AG04450 (cell line): Measurements from ENCODE around the gene OTUD5. TPM values are rescaled to one million over a fixed set of nuclear protein-coding genes. Genes with fewer than 3 reads are reported as not detected.

Experiments used
- CTCF ChIA-PET: fragments of 300-600, 350-600 bp; formaldehyde crosslinking; extraction: SDS; loops from one replicate; lab custom pipeline; 2022; ENCODE audit warnings: antibody characterized with exemption, inconsistent platforms; lab: Charles Lee
- POLR2A ChIA-PET: fragments of 350-600 bp; formaldehyde crosslinking; extraction: SDS; loops from one replicate; lab custom pipeline; 2021; ENCODE audit warnings: antibody characterized with exemption, inconsistent platforms; lab: Yijun Ruan, JAX
- DNase-seq: peaks from one replicate; pipeline ENCODE4 v3.0.0-alpha.2; 2011; ENCODE audit warnings: low read depth, low spot score
- H3K27ac ChIP-seq: one replicate; pipeline ENCODE4 v1.5.1; 2012; ENCODE audit warnings: low read depth, low read length, control low read depth
- H3K27me3 ChIP-seq: one replicate; pipeline ENCODE4 v1.6.0; 2012; ENCODE audit warnings: low read length; ENCODE audit not compliant: control insufficient read depth, insufficient read depth
- H3K4me3 ChIP-seq: 2 replicates; pipeline ENCODE4 v1.5.1; 2011; ENCODE audit warnings: mild to moderate bottlenecking, low read depth, low read length, control low read depth
- H3K9me3 ChIP-seq: 2 replicates; pipeline ENCODE4 v1.5.1; 2012; ENCODE audit warnings: low read length; ENCODE audit not compliant: control insufficient read depth, insufficient read depth
- polyA plus RNA-seq: library from polyadenylated mRNA; depleted of rRNA; stranded (reverse); fragments of >200 nt; gene quantifications from 2 replicates; pipeline ENCODE4 v1.2.3, GENCODE V29; 2011
- TF ChIP-seq, protein P1 (sequence below): IDR thresholded peaks from 2 replicates; pipeline ENCODE4 v1.5.1; 2011; ENCODE audit warnings: low read depth, low read length, control low read depth, inconsistent platforms

Gene OTUD5
- polyA plus RNA-seq, 1 experiment: 52.0 TPM

DNA sequence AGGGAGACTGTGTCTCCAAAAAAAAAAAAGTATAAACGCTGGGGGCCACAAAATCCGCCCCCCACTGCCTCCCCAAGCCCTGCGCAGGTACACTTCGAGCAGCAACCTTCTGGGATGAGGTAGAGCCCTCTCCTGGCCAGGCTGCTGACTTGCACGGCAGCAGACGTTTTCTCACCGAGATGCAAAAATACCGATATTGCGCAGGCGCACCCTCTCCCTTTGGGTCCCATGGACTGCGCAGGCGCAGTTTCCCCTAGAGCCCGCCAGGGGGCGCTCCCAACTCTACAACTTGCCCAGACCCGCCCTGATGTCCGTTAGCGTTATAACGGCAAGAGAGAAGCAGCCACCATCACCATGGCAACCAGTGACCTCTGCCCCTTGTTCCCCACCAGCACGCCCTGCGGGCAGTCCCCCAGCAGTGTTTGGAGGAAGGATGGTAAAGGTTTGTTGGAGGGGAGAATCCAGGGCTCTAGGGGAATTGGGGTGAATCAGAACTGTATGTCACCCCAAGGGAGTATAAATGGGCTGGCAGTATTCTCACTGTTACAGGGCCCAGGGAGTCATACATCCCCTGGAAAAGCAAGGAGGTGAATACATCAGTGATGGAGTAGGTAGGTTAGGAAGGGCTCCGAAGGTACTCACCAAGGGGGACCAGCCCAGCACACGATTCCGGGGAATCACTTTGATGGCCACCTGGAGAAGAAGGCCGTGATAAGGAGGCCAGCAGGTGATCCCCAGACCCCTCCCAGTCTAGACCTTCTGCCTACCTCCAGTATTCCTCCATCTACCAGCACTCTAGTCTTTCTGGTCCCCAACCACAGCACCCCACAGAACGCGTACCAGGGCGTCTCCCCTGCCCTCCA is 40.0 kb downstream of the OTUD5 start:
- H3K4me3 ChIP-seq: peak overlapping the region; percentile 60
- peak overlapping the region; percentile 4 for H3K27ac ChIP-seq
- H3K9me3 ChIP-seq: no peaks in the 10 kb centered on the region
- TF ChIP-seq, protein P1, sequence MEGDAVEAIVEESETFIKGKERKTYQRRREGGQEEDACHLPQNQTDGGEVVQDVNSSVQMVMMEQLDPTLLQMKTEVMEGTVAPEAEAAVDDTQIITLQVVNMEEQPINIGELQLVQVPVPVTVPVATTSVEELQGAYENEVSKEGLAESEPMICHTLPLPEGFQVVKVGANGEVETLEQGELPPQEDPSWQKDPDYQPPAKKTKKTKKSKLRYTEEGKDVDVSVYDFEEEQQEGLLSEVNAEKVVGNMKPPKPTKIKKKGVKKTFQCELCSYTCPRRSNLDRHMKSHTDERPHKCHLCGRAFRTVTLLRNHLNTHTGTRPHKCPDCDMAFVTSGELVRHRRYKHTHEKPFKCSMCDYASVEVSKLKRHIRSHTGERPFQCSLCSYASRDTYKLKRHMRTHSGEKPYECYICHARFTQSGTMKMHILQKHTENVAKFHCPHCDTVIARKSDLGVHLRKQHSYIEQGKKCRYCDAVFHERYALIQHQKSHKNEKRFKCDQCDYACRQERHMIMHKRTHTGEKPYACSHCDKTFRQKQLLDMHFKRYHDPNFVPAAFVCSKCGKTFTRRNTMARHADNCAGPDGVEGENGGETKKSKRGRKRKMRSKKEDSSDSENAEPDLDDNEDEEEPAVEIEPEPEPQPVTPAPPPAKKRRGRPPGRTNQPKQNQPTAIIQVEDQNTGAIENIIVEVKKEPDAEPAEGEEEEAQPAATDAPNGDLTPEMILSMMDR: peak; percentile 82
- ChIA-PET POLR2A (no interaction called here), CTCF (interaction anchor here (0.7 to 1.0 kb wide), 2 partner anchors 10 to 269 kb away, joined by 5 read pairs; no protein-coding TSS in a partner anchor)
- peak; percentile 63 for DNase-seq
- H3K27me3 ChIP-seq: no peaks in the 10 kb centered on the region

DNA sequence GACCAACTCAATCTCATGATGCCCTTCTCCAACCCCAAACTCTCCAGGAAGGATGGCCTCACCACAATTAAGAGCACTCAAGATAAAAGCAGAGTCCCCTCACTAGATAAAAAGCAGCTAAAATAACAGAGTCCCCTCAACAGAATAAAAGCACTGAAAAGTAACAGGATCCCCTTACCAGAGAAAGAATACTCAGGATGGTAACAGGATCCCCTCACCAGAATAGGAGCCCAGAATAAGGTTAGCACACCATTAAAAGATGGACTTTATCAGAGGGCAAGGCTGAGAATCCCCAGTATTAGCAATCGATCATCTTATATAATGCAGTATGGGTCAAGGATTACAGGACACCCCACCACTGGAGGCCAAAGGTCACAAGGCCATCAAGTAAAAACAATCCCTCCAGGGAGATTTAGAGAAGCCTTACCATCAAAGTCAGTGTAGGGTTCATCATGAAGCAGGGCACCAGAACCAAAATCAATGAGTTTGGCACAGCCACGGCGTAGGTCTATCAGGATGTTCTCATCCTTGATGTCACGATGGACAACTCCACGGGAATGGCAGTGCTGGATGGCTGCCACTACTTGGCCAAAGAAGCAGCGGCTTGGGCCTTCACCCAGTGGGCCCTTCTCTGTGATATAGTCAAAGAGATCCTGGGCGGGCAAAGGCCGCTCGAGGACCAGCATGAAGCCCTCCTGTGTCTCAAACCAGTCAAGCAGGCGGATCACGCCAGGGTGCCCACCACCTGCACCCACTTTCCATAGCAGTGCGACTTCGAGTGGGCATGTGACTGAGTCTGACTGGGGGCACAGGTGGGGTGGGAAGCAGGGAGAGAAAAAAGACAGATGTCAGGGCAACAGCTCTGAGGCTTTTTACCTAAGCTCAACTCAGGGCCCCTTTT is 42.6 kb downstream of the OTUD5 start:
- no peak overlapping the region for H3K4me3 ChIP-seq
- CTCF ChIA-PET: no interaction called here
- H3K27me3 ChIP-seq: no peaks in the 10 kb centered on the region
- no peak overlapping the region for H3K27ac ChIP-seq
- TF ChIP-seq, protein P1: no peak
- POLR2A ChIA-PET: no interaction called here
- DNase-seq: no peak
- H3K9me3 ChIP-seq: no peaks in the 10 kb centered on the region

DNA sequence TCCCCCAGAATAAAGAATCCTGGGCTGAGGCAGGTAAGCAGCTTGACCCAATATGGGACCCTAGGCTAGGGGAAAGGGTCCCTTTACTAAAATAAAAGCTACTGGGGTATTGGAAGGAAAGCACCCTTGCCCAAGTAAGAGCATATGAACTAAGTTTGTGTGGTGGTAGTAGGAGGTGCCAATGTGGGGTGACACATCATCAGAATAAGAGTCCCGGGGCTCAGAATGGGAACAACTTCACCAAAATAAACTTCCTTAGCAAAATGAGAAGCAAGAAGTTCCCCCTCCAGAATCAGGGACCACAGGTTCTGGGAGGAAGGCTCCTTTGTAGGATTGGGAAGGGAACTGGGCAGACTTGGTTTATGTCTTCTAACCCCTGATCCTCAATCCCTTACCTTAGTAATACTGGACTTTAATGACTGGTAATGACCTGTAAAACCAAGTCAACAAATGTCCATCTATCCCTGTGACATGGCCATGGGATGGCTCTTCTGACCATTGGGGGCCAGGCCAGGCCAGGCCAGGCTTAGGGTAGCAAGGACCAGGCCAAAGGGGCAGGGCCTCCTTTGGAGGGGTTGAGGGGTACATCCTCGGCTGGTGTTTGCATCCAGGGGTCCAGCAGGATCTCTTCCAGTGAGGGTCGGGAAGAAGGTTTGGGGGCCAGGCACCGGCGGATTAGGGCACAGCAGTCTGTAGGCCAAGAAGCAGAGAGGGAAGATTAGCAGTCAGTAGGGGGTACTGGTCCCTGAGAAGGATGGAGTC is 43.6 kb downstream of the OTUD5 start:
- CTCF ChIA-PET: no interaction called here
- DNase-seq: no peak
- Histone ChIP-seq H3K9me3 (no peaks in the 10 kb centered on the region), H3K27me3 (no peaks in the 10 kb centered on the region), H3K27ac (no peak overlapping the region), H3K4me3 (no peak overlapping the region)
- TF ChIP-seq, protein P1: no peak
- POLR2A ChIA-PET: interaction anchor here (0.7 kb wide), 1 partner anchor 151 kb away, joined by 7 read pairs; no protein-coding TSS in a partner anchor

GRCh38 chrX:48911412-48912182 is 45.8 kb downstream of the OTUD5 start, which contains the start of gene SLC35A2:
SLC35A2 (minus strand) TSS chrX:48911646; CDS start chrX:48911636, 10 bp downstream.
- CTCF ChIA-PET: interaction anchor here (1.1 to 1.7 kb wide), 2 partner anchors 20 to 263 kb away, joined by 5 to 7 read pairs; no protein-coding TSS in a partner anchor
- Histone ChIP-seq H3K27ac (peak within 1 kb of the TSS; percentile 75), H3K4me3 (peak within 1 kb of the TSS; percentile 83), H3K9me3 (no peaks in the 10 kb centered on the region), H3K27me3 (no peaks in the 10 kb centered on the region)
- POLR2A ChIA-PET: interaction anchor here (0.6 to 1.1 kb wide), 3 partner anchors 14 to 76 kb away, joined by 3 to 11 read pairs (median 4); partner anchors contain the start of genes PQBP1 and TIMM17B
- DNase-seq: no peak
- TF ChIP-seq, protein P1: no peak
